Measurements from ENCODE around the gene ART3.
"Not testable (repeated sequence)": the region's sequence is repeated elsewhere in the genome, so short reads cannot be mapped to it uniquely, and the experiment has no call there.

ART3 gene

GRCh38 chr4:76074468-76074867, at the start of gene ART3:
Gene ART3, plus strand, starts transcription at chr4:76074709. Its CDS starts 1,181 bp downstream, at chr4:76075890.
- DNase-seq = no peak

GRCh38 chr4:76028350-76028765, 46.2 kb upstream of the ART3 start:
- peak; percentile 38 for DNase-seq

GRCh38 chr4:76029300-76029699, 45.2 kb upstream of the ART3 start:
- DNase-seq = no peak

GRCh38 chr4:76035141-76035540, 39.4 kb upstream of the ART3 start:
- no peak for DNase-seq

- DNase-seq = no peak
These were observed 38.6 kb upstream of the ART3 start, which contains the start of gene CXCL11 for GRCh38 chr4:76035799-76036380. Gene CXCL11, minus strand, starts transcription at chr4:76036070. Its CDS starts 83 bp downstream, at chr4:76035987.

- no peak for DNase-seq
These were observed 37.7 kb upstream of the ART3 start for GRCh38 chr4:76036855-76037254.

- DNase-seq = not testable (repeated sequence)
These were observed 32.1 kb upstream of the ART3 start for GRCh38 chr4:76042241-76042998.

- not testable (repeated sequence) for DNase-seq
These were observed 31.2 kb upstream of the ART3 start for GRCh38 chr4:76043306-76043705.

- DNase-seq = not testable (repeated sequence)
These were observed 29.8 kb upstream of the ART3 start for GRCh38 chr4:76044686-76045085.

- not testable (repeated sequence) for DNase-seq
These were observed 24.6 kb upstream of the ART3 start for GRCh38 chr4:76049860-76050416.

- not testable (repeated sequence) for DNase-seq
These were observed 23.9 kb upstream of the ART3 start for GRCh38 chr4:76050560-76051050.

- no peak for DNase-seq
These were observed 20.8 kb upstream of the ART3 start for GRCh38 chr4:76053730-76054129.

GRCh38 chr4:76055016-76055415, 19.5 kb upstream of the ART3 start:
- DNase-seq = no peak

- DNase-seq = no peak
These were observed 19.1 kb upstream of the ART3 start for GRCh38 chr4:76055421-76055820.

GRCh38 chr4:76058302-76058701, 16.2 kb upstream of the ART3 start:
- no peak for DNase-seq

- DNase-seq = no peak
These were observed 15.6 kb upstream of the ART3 start for GRCh38 chr4:76058888-76059426.

- DNase-seq = no peak
These were observed 14.8 kb upstream of the ART3 start for GRCh38 chr4:76059750-76060149.

GRCh38 chr4:76060506-76060905, 14.0 kb upstream of the ART3 start:
- no peak for DNase-seq

GRCh38 chr4:76061421-76061820, 13.1 kb upstream of the ART3 start:
- no peak for DNase-seq

- DNase-seq = no peak
These were observed 12.5 kb upstream of the ART3 start for GRCh38 chr4:76061982-76062381.

- DNase-seq = no peak
These were observed 8.0 kb upstream of the ART3 start for GRCh38 chr4:76066546-76066945.

- DNase-seq = peak; percentile 57
These were observed 6.7 kb upstream of the ART3 start for GRCh38 chr4:76067652-76068286.

GRCh38 chr4:76072760-76073159, 1.7 kb upstream of the ART3 start:
- DNase-seq = no peak
